SIG-M5 treated with dmso at 0.1 percent for 504 hours (cell line): Measurements from ENCODE around the gene USP25.

Source experiments
- DNase-seq: peaks from one replicate; lab custom pipeline; 2025; ENCODE audit not compliant: unreplicated experiment; lab: John Stamatoyannopoulos, UW

Gene USP25

DNA sequence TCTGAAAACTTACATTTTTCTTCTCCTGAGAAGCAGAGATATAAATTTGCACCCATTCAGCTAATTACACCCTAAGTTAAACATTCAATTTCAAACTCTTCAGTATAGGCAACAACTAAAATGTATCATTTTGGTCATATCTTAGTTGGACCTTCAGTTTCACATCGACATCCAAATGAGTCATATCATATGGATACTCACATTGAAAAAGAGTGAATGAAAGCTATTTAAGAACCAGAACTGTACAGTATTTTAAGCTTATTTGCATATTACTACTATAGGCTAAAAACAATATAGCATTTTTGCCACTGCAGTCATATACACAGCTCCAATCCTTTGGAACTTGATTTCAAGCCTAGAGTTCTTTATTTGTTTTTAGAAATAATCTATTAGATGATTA lies 33.6 kb downstream of the USP25 start:
- DNase-seq = no peak

DNA sequence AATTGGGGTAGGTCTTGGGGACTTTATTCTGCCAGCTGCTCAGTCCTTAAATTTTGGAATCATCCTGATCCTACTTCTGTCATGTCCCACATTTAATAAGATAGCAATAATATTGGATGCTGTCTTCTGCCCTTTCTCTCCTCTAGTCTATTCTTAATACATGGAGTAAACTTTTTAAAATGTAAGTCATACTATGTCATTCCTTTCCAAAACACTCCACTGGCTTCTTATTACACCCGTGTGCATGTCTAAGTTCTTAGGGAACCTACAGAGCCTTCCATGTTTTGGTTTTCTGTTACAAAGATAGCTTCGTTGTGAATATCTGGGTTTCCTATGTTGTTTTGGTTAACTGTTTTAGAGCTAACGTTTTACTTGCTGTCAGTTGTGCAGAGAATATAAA lies 35.1 kb downstream of the USP25 start:
- no peak for DNase-seq

DNA sequence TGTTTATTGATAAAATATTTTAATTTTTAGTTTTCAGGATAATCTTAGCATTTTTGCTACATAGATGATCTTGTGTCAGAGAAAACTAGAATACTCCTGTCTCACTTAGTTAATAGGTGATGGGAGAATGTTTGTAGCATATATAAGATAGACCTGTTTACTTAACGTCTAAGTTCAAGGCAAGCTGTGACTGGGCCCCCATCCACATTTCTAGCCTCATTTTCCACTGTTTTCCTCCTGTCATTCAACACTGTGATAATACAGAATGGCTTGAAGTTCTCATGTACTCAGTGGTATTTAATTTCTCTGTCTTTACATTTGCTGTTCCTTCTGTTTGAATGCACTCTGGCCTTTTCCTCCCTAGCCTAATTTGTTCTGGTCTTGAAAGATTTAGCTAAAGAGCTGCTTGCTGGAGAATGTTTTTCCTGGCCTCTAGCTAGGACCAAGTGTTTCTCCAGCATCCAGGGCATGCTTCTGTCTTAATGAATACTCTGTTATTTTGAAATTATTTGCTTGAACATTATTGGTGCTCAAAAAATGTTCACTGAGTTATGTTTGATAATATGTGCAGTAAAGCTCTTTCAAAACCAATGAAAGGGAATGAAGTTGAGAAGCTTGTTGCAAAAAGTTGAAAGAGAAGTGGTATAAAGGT lies 37.3 kb downstream of the USP25 start:
- no peak for DNase-seq

DNA sequence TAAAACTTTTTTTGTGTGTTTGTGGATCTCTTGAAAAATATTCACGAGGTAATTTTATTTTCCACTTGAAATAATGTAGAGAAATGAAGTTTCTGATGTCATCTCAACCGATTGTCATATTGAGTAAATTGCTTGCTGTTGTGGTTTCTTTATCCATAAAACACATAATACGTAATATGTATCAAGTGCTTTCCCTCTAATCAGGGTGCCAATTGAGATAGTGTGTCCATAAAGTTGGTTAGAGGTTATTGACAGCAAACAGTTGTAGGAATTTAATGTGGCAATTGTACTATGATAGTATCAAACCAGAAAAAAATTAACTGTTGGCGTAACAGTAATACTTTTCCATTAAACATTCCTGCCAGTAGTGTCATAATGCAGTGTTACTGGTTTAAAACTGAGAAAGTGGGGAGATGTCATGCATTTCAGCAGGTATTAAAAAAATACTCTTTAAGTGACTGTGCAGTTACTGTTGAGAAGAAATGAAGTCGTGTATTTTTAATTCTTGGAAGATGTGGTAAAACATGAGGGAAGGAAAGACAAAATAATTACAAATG lies 38.3 kb downstream of the USP25 start:
- no peak for DNase-seq

DNA sequence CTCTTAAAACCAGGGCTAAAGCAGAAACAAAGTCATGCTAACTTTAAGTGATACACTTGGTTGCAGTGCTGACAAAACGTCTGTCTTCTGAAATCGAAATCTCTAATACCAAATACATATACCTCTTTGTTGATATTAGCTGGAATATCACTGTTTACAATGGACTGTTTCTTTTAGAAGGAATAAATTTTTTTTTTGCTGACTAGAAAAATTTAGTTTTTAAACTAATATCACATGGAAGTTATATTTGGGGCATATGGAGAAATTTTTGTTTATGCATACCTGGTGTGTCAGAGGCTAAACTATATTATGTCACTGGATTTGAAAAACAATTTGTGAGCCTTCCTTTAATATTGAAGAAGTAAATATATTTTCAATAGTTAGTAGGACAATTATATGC lies 39.1 kb downstream of the USP25 start:
- DNase-seq = no peak

DNA sequence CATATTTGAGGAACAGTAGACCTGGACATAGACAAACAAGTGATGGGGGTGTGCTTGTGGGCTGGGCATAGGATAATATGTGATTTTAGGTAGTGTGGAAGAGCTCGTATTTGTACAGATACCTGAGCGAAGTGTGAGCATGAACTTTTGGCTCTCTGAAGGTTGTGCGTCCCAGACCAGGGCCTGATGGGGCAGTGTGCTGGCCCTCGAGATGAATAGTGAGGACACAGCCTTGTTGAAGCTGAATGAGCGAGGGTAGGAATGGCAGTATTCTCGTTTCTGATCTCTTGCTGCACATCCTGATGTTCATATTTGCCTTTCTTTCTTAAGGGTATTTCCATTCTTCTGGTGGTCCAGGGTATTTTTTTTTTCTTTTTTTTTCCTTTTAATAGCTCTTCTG lies 41.5 kb downstream of the USP25 start:
- no peak for DNase-seq

DNA sequence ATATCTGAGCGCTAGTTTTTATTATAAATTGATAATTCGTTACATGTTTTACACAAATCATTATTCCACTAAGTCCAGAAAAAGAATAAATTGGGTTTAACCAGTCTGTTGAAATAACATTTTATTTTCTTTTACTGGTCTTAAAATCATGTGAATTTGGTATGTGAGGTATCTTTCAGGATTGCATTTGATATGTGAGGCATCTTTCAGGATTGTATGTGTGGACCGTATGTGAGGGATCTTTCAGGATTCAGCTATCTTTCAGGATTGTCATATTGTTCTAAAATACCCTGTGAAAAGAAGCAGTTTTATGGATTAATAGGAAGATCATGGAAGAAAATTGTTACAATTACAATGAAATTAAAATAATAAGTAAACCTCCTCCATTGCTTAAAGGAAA lies 42.9 kb downstream of the USP25 start:
- no peak for DNase-seq

DNA sequence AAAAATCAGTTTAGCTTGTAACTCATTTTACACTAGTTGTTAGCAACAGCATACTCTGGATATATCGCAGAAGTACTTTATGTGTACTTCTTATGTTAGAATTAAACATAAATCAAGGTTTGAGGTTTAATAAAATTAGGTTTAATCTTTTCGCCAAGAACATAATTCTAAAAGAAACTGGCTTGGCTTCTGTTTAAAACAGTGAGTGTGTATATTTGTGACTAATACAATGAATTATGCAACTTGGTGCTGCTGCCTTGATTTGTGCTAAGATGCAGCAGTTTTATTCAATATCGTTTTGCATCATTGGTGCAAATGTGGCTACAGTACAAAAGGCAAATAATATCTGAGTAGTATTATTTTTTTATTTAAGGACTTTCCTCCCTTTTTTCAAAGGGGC lies 44.8 kb downstream of the USP25 start:
- DNase-seq = no peak

DNA sequence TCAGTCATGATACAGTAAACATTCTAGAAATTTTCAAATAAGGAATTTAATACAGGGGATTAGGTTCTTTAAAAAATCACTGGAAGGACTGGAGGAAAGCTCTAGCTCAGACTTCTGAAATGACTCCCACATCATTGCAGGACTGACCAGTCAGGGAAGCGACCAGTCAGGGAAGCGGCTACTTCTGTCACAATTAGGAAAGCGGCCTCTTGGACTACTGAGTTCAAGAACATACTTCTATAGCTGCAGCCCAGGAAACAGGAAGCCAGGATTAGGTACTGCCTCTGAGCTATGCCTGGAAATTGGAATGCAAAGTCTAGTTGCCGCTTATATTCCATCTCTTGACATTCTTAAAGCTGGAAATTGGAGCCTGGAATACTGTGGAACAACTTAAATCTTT lies 45.5 kb downstream of the USP25 start:
- DNase-seq = no peak

DNA sequence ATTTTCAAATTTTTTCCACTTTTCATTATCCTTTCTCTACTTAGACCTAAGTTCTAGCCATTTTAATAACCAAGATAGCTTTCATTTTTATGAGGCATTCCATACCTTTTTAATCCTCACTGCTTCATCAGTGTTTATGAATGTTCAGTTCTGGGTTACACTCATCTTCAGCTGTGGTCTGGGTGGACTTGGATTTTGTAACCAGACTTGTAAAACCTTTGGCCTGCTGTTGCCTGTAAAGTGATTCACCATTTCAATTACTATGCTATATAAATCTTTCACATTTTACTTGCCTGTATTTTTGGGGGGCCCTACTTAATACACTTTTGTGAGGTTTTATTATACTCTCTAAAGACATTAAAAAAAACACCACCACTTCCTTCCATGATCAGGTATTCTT lies 46.2 kb downstream of the USP25 start:
- DNase-seq = peak; percentile 5

DNA sequence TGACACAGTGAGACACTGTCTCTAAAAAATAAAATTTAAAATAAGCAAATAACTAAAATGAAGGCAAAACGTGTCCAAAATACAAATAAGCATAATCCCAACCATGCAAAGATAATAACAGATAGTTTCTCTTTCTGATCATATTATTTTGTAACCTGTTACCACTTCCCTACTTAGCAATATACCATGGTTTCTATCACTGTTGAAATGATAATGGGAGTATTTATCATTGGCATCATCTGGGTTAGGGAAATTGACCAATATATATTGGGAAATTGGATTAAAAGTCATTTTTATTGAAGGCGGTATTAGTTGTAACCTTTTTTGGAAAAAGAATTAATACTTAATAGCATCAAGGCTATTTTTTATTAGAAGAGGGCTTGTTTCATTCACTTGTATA lies 47.0 kb downstream of the USP25 start:
- no peak for DNase-seq

DNA sequence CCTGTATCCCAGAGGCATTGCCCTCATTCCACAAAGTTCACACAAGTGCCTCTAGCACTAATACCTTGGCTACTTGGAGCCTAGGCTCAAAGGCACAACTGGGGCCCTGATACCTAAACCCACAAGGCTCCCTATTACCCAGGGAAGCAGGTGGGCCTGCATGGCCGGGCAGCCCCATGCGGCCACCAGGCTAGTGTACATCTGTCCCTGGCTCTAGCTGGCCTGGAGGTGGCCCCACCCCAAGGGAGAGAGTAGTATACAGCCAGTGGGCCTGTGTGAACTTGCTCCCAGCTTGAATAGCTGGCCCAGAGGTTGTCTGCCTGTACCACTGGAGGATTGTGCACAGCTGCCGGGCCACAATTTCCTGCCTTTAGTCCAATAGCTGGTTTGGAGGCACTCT lies 52.2 kb downstream of the USP25 start:
- no peak for DNase-seq

DNA sequence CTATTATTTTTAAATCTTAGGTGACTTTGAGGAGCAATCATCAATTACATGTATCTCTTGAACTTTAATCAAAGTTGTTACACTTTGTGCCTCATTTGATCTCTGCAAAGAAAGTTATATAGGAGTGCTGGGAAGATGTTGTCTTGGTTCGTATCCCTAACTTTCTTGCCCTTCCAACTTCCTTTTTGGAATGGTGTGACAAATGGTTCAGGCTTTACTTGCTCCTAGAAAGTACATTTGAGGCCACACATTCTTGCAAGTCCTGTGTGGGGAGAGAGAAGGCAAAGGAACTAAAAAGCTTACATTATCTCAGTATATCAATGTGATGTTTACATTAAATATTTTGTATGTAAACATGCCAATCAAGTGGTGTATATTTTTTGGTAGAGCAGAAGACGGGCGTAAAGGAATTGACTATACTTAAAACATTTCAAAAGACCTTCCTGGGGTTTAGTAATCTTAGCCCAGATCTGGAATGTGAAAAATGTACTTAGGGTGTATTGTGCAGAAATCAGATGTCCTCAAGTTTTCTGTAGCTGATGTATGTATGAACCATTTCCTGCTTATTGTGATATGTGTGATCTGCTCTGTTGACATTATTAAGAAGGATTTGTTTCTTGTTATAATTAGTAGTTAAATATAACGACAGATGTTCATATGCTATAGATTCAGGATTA lies 59.2 kb downstream of the USP25 start:
- no peak for DNase-seq

DNA sequence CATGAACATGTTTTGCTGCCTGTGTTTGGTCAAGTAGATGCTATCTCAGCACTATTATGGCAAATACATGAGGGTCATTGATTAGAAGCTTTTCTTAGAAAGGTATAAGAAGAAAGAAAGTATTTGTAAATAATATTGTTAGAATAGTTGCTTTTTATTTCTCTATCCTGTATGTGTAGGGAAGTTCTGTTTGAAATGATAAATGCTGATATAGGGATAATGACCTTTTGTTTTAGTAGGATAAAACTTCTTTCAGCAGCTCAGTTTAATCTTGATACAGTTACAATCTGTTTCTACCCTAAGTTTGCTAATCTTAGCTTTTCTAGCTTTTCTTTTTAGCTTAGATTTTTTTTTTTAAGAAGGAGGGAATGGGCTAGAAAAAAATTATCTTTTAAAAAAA lies 63.3 kb downstream of the USP25 start:
- DNase-seq = no peak

DNA sequence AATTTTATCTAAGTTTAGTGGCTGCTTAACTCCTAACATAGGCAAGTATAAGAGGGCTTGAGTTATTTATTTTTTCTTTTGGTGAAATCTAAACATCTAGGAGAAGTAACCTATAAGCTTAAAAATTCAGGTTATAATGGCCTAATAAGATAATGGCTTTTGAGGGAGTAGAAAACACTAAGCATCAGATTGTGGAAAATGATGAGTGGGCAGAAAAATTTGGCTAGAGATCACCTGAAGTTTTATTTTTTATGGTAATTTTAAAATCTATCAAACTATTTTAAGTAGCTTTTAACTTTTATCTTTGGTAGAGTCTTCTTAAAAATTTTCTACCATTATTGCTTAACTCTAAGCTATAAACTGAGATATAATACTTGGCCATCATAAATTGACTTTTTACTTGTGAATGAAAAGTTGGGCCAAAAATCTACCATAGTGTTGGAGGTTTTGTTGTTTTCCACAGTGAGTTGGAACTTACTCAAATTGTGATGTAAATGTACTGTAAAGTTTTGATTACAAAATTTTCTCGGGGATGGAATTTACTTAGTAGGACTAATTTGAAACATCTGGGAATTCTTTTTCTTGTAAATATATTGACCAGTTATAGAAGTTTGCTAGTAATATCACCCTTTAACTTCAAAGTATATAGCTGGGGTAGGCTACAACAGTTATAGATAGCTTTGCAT lies 63.9 kb downstream of the USP25 start:
- no peak for DNase-seq

DNA sequence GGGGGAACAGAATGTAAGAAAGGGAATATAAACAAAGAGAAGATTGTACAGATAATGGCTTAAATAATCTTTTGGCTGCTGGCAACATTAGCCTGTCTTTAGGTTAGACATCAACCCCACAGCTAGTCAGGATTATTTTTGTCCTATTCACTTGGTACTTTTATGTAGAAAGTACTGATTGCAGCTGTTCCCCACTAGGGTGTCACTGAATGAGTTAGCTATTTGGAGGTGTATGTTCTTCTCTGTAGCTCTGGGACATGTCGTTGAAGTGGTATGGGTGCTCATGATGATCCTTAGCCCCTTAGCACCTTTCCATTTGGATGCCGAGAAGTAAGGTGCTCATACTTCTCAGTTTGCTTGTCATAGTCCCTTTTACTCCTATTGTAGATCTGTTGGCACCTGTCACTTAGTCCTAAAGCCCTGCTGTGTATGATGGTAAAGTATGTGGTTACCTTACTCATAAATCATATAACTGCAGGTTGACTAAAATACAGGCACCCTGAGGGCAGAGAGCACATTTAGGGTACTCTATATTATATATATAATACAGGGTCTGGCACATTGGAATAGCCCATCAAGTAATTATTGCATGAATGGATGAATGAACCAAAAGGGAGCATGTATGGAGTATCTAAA lies 64.6 kb downstream of the USP25 start:
- no peak for DNase-seq

DNA sequence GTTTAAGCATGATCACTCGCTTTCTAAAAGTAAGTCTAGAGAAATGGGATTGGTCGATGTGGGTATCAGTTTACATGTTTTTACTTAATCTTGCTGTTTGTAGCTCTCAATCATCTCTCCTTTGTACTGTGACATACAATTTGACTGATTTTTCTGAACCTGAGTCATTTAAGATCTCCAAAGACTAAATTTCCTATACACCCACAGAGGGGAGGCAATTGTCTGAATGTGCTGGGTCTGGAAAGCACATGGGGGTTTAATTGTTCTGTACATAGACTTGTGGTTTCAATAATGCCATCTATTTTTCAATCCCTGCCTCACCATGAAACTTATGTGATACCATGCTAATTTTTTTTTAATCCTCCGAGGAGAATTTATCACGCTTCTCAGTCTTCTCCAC lies 65.8 kb downstream of the USP25 start:
- DNase-seq = no peak

DNA sequence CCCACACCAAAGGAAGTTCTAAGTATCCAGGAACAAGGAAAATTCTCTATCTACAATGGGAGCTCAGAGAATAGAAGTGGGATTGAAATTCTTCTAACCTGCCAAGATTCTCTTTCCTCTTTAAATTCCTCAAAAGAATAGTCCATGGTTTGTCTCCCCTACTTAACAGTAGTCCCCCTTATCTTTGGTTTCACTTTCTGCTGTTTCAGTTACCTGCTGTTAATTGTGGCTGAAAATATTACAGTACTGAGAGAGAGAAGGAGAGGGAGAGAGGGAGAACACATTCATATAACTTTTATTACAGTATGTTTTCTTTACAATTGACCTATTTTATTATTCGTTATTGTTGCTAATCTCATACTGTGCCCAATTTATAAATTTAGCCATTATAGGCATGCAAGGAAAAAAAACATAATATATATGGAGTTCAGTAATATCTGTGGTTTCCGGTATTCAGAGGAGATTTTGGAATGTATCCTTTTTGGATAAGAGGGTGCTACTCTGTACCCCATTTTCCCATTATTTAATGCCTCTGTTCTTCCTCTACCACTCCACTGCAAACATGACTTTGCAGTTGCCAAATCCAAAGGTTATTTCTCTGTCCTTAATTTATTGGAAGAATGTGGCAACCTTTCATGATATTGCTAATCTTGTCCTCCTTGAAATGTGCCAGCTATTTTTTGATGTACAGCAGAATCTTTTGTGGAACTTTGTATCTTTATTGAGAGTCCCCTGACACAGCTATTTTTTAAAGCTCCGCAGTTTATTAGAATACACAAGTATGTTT lies 68.0 kb downstream of the USP25 start:
- no peak for DNase-seq

DNA sequence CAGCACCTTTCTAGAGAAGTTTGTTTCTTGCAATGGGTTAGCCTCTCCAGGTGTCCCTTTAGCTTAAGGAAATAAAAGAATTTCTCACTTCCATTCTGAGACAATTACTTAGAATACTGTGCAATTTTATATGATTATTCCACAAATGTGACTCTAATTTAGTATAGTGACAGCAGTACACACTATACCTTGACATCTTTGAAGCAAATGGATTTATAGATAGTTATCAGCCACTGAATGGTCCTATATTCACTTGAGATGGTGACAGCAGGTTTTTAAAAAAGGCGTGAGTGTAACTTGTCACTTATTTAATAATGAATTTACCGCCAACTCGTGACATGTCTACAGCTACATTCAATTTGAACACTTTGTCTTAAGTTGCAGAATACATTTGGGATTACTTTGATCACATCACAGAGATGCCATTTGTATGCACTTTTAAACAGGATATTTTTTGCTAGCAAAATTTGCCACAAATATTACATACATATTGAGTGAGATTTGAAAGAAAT lies 71.6 kb downstream of the USP25 start:
- no peak for DNase-seq

DNA sequence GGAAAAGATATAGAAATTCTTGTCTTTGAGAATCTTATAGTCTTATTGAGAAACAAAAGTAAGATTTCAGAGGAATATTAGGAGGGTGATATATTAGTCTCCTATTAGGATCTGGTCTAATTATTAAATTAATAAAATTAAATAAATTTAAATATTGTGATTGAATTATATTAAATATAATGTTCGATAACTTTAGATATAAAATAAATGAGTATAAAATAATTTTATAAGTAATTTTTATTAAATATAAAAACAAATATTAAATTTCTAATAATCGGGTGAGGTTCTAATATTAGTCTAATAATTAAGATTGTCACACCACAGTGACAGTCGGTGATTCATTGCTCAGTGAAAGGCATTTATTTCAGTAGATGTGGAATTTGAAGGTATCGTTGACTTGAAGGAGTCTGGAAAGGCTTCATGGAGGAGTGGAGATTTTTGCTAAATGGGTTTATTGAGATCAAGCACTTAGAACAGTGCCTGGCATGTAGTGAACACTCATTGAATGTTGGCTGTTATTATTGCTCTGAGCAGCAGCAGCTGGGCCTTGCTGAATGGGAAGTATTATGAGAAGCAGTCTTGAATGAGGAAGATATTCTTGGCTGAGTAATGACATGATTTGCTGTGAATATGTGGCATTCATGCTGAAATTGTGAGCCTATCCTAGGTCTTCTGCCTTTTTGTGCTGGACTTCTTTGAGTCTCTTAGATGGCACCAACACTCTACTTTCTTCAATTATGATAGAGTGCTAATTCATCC lies 74.6 kb downstream of the USP25 start:
- DNase-seq = peak; percentile 7
